Vein endothelial cell (primary cell): Measurements from ENCODE around the gene TSTD1. TPM values are rescaled to one million over a fixed set of nuclear protein-coding genes. Genes with fewer than 3 reads are reported as not detected.

Experiments used
- small RNA-seq: library from RNA; depleted of rRNA; stranded (forward); fragments of <200 nt; gene quantifications from one replicate; pipeline ENCODE3, GENCODE V24; 2012
- total RNA-seq: library from RNA; depleted of rRNA; stranded (reverse); fragments of >200 nt; gene quantifications from 2 replicates; pipeline ENCODE4 v1.2.3, GENCODE V29; 2012

Gene TSTD1
- 2.4 and 3.6 TPM in 2 replicates for total RNA-seq

GRCh38 chr1:161038523-161039153 lies at the start of gene TSTD1:
Gene TSTD1, minus strand, starts transcription at chr1:161038964. Its CDS starts 75 bp downstream, at chr1:161038889.

GRCh38 chr1:161069731-161070270 lies 31.0 kb upstream of the TSTD1 start, which contains the start of gene ARHGAP30:
Gene ARHGAP30, minus strand, starts transcription at chr1:161069891. Its CDS starts 267 bp downstream, at chr1:161069624.

DNA sequence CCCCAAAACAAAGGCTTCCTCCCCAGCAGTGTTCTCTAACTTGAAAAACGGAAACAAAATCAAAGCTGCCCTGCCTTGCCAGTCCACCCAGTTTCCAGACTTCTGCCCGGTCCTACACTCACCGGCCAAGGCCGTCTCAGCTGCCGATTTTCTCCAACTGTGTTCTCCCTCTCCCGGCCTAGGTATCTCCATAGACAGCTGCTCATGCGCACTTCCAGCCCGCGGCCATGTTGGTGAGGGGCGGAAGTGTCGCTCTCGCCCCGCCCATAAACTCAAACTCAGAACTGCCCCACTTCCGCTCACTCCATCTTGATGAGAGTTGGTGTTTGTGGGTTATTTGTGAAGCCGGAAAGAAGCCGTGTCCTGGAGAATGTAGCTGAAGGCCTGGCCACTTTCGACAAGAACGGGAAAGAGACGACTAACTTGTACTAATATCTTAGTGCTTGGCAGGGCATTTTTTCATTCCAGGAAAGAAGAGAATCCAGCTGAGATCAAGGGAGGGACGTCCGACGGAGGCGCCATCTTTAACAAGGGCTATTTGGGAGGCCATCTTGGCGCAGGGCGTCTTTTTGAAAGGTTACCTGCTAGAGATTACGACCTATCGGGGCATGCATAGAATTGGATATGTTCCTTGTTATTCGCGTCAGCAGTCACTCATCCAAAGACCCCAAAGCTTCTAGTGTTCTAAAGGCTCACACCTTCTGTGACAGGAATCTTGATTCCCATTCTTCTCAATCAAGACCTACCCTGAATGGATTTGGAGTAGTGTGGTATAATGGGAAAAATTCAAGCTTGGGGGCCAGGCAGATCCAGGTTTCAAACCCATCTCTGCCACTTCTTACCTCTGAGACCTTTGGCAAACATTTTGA lies 7.2 kb upstream of the TSTD1 start, which contains the start of gene USF1:
Gene USF1 (minus strand): TSS at position 242 of the 869 bp plus-strand sequence. CDS start 2,702 bp downstream, outside the sequence.

DNA sequence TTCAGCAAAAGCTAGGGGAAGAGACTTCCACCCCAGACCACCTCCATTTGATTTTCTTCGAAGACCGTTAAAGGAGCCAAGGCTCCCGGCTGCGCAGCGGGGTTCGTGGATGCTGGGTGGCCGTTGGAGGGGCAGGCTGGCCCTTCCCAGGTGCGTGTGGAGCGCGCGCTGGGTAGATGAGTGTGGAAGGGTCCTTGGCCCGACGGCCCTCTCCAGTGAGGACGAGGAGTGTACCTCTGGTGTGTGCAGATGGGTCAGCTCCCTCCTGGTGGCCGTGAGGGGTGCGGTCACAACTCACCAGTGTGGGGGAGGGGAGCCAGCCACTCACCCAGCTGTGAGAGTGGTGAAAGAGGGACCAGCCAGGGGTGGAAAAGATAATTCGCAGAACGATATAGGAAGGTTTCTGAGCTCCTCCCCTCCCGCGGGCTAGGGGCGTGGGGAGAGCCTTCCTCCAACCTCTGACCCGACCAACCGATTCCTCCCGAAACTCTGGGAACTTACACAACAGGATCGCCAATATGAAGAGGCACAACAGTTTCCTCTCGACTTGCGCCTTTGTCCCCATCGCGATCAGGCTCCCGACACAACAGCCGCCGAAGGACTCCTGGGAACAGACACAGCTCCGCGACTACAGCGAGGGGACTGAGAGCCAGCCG lies 18.1 kb downstream of the TSTD1 start, which contains the start of gene F11R:
Gene F11R (minus strand): TSS at position 644 of the 656 bp plus-strand sequence. CDS start 79 bp downstream, at position 565.

Small RNA genes within 50 kb of the gene (small RNA-seq; reads per million reads assigned to genes)
- gene AL591806.2: not detected

Other genes with a start within 250 kb of the TSTD1 start
- not detected in 2 replicates for gene LY9, start 242.8 kb downstream of the TSTD1 start, total RNA-seq
- not detected in 2 replicates for gene CD244, start 176.1 kb downstream of the TSTD1 start, total RNA-seq
- not detected in 2 replicates for gene ITLN1, start 153.8 kb downstream of the TSTD1 start, total RNA-seq
- gene ITLN2, start 84.2 kb downstream of the TSTD1 start, total RNA-seq: not detected in 2 replicates
- 144 and 239 TPM in 2 replicates for gene F11R, start 17.8 kb downstream of the TSTD1 start, total RNA-seq
- gene USF1, start 7.0 kb upstream of the TSTD1 start, total RNA-seq: 72.8 and 82.5 TPM in 2 replicates
- not detected in 2 replicates for gene ARHGAP30, start 30.9 kb upstream of the TSTD1 start, total RNA-seq
- gene NECTIN4, start 50.6 kb upstream of the TSTD1 start, total RNA-seq: under 0.01 and 0.65 TPM in 2 replicates
- gene KLHDC9, start 59.4 kb upstream of the TSTD1 start, total RNA-seq: 0.86 and 1.3 TPM in 2 replicates
- 34.3 and 40.9 TPM in 2 replicates for gene PFDN2, start 79.1 kb upstream of the TSTD1 start, total RNA-seq
- 11.8 and 13.9 TPM in 2 replicates for gene NIT1, start 79.1 kb upstream of the TSTD1 start, total RNA-seq
- gene DEDD, start 93.7 kb upstream of the TSTD1 start, total RNA-seq: 43.8 and 45.7 TPM in 2 replicates
- gene UFC1, start 115.0 kb upstream of the TSTD1 start, total RNA-seq: 105 and 120 TPM in 2 replicates
- 5.9 and 6.2 TPM in 2 replicates for gene USP21, start 120.5 kb upstream of the TSTD1 start, total RNA-seq
- gene PPOX, start 127.5 kb upstream of the TSTD1 start, total RNA-seq: 15.6 and 15.7 TPM in 2 replicates
- gene B4GALT3, start 138.5 kb upstream of the TSTD1 start, total RNA-seq: 37.6 and 39.5 TPM in 2 replicates
- 14.0 and 44.2 TPM in 2 replicates for gene ADAMTS4, start 160.1 kb upstream of the TSTD1 start, total RNA-seq
- 98.6 and 115 TPM in 2 replicates for gene NDUFS2, start 163.4 kb upstream of the TSTD1 start, total RNA-seq
- gene FCER1G, start 176.3 kb upstream of the TSTD1 start, total RNA-seq: not detected in 2 replicates
- gene APOA2, start 184.7 kb upstream of the TSTD1 start, total RNA-seq: not detected in 2 replicates
- gene TOMM40L, start 187.1 kb upstream of the TSTD1 start, total RNA-seq: 16.0 and 18.2 TPM in 2 replicates
- gene NR1I3, start 199.2 kb upstream of the TSTD1 start, total RNA-seq: not detected in 2 replicates
- not detected in 2 replicates for gene PCP4L1, start 219.8 kb upstream of the TSTD1 start, total RNA-seq